Psoas muscle (tissue), 8 donors: ENCODE results near the gene CNOT4. TPM values are rescaled to one million over a fixed set of nuclear protein-coding genes. Genes with fewer than 3 reads are reported as not detected.

ENCODE experiments used
- ATAC-seq, 4 donors: fragments of 200-7000 bp; cut with Tn5 transposase; one replicate each; pipeline ENCODE4 v1.9.1; 2020; ENCODE audit warnings: moderate library complexity in 3 of 4, mild to moderate bottlenecking in 2 of 4
- DNase-seq, 2 donors: peaks; one replicate each; pipeline ENCODE4 v3.0.0-alpha.2; 2020
- H3K27ac ChIP-seq: fragments of 200-600 bp; one replicate; pipeline ENCODE4 v1.8.0; 2022
- H3K27me3 ChIP-seq, 3 donors: fragments of 200-600 bp in 1 of 3; one replicate each; pipeline versions ENCODE4 v1.6.1 to v1.8.0; 2013 to 2022; ENCODE audit warnings: low read length in 2 of 3, mild to moderate bottlenecking in 2 of 3, moderate library complexity in 1 of 3; ENCODE audit not compliant: insufficient read depth in 3 of 3
- H3K36me3 ChIP-seq, 2 donors: fragments of 200-600 bp in 1 of 2; one replicate each; pipeline versions ENCODE4 v1.6.1 to v1.8.0; 2013 to 2022; ENCODE audit warnings: low read depth in 1 of 2, mild to moderate bottlenecking in 1 of 2, moderate library complexity in 1 of 2; ENCODE audit not compliant: insufficient read depth in 1 of 2
- H3K4me1 ChIP-seq: fragments of 200-600 bp; one replicate; pipeline ENCODE4 v1.8.0; 2022
- H3K4me3 ChIP-seq: fragments of 200-600 bp; one replicate; pipeline ENCODE4 v1.8.0; 2022; ENCODE audit warnings: mild to moderate bottlenecking
- H3K9me3 ChIP-seq: fragments of 200-600 bp; one replicate; pipeline ENCODE4 v1.8.0; 2022
- CTCF ChIP-seq: fragments of 200-600 bp; IDR thresholded peaks from one replicate; pipeline ENCODE4 v1.8.0; 2022; ENCODE audit warnings: antibody characterized with exemption
- WGBS, 3 donors: extraction: QIAGEN DNeasy Blood & Tissue Kit; methylation state at CpG; one replicate each; pipeline versions ENCODE4 v1.1.6 to v1.1.7; 2013; 5-methylcytosine and 5-hydroxymethylcytosine counted together
- intact Hi-C, 2 donors: fragments of 100-400 bp; cut with DNase I; formaldehyde crosslinking; loops; one replicate each; pipeline versions ENCODE4 v1.11.0 to v1.14.2; 2022
- polyA plus RNA-seq, 3 donors: library from polyadenylated mRNA; stranded (reverse); fragments of 200-250 nt; gene quantifications; one replicate each; pipeline ENCODE4 v1.2.3, GENCODE V29; 2013
- total RNA-seq, 4 donors: library from RNA; stranded (reverse); fragmentation: NEBNext Ultra II Directional in 2 of 4; extraction: Animal tissue kit (Norgen Biotek cat#: 25700) in 2 of 4; gene quantifications; one replicate each; pipeline versions ENCODE4 v1.2.1 to v1.2.4, GENCODE V29; 2021 to 2023
- donor health status: healthy with polysubstance abuse.
- donor health status: DM: no; HTN: no; CAD: no; lungs with moderate emphysema.
- donor health status: Bipolar disorder and iron deficiency.
- donor health status: healthy.
- donor health status: DM: yes; HTN: yes; CAD: no.
- donor health status: DM: no; HTN: no; CAD: no.
- donor health status: DM: no; HTN: no; CAD: no.
- donor health status: DM: yes; HTN: yes; CAD: no.

The CNOT4 gene
- total and polyA plus RNA-seq, 7 donors = 8.3 to 43.7 (median 27.6) TPM

DNA sequence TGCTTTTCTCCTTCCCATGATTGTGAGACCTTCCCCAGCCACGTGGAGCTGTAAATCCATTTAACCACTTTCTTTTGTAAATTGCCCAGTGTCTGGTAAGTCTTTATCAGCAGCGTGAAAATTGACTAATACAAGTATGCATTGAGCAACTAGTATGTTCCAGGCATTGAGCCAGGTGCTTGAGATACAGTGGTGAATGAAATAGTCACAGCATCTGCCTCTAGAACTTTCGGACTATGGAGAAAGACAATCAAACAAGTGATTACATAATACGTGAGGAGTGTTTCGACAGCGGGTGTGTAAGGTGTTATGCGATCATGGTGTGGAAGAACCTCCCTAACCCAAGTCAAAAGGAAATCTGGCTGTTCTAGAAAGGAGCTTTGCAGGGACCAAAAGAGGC, 26.2 kb upstream of the CNOT4 start:
- Histone ChIP-seq H3K36me3 (no peaks in the 10 kb centered on the region), H3K27me3 (no peaks in the 10 kb centered on the region), H3K4me1 (no peaks in the 10 kb centered on the region), H3K4me3 (no peak overlapping the region), H3K27ac (no peak overlapping the region), H3K9me3 (no peaks in the 10 kb centered on the region)
- ATAC-seq (no peak), DNase-seq (no peak)
- 58 to 69% (median 62%) methylated on average over 7 of the region's 7 CpGs for WGBS, 3 donors
- TF ChIP-seq CTCF = no peak
- intact Hi-C loops = no loop called here

DNA sequence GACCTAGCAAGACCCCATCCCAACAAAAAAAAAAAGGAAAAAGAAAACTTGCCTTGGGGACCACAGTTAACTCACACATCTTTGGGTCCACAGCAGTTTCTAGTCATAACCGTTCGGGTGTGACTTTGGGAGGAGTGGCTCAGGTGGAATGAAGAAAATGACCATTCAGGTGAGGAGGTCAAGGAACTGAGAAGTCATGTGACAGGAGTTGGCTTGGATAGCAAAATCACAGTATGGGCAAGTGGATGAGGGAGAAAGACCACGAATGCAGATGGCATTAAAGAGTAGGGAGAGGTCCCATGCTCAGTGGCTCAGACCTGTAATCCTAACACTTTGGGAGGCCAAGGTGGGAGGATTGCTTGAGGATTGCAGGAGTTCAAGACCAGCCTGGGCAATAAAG, 17.1 kb upstream of the CNOT4 start:
- TF ChIP-seq CTCF = no peak
- Histone ChIP-seq H3K4me3 (no peak overlapping the region), H3K9me3 (peaks cover 5% of the 10 kb centered on the region), H3K27me3 (no peaks in the 10 kb centered on the region), H3K27ac (no peak overlapping the region), H3K4me1 (no peaks in the 10 kb centered on the region), H3K36me3 (no peaks in the 10 kb centered on the region)
- no peak for DNase-seq
- 82 to 87% (median 83%) methylated on average over 3 of the region's 3 CpGs for WGBS, 3 donors
- intact Hi-C loops = no loop called here
- ATAC-seq = no peak

DNA sequence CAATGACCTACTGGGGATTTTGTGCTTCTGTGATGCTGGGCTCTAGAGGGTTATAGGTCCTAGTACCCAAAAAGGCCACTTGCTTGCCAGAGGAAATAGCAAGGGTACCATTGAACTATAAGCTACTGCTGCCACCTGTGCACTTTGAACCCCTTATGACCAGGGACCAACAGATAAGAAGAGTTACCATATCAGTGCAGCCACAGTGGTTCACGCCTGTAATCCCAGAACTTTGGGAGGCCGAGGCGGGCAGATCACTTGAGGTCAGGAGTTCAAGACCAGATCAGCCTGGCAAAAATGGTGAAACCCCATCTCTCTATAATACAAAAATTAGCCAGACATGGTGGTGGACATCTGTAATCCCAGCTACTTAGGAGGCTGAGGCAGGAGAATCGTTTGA, 15.5 kb upstream of the CNOT4 start:
- no peak overlapping the region for H3K4me3 ChIP-seq
- intact Hi-C loops = no loop called here
- peaks cover 5% of the 10 kb centered on the region for H3K9me3 ChIP-seq
- DNase-seq (no peak), ATAC-seq (no peak)
- H3K27ac ChIP-seq = no peak overlapping the region
- H3K36me3 ChIP-seq = no peaks in the 10 kb centered on the region
- no peak for TF ChIP-seq CTCF
- H3K4me1 ChIP-seq = no peaks in the 10 kb centered on the region
- no peaks in the 10 kb centered on the region for H3K27me3 ChIP-seq
- WGBS, 3 donors = 89 to 93% (median 92%) methylated on average over 4 of the region's 4 CpGs

- no peak for TF ChIP-seq CTCF
- H3K4me1 ChIP-seq = no peaks in the 10 kb centered on the region
- ATAC-seq (no peak), DNase-seq (no peak)
- peaks cover 5% of the 10 kb centered on the region for H3K9me3 ChIP-seq
- no peaks in the 10 kb centered on the region for H3K36me3 ChIP-seq
- H3K27me3 ChIP-seq = no peaks in the 10 kb centered on the region
- no peak overlapping the region for H3K27ac ChIP-seq
- 82 to 86% (median 86%) methylated on average over 1 of the region's 1 CpG for WGBS, 3 donors
- intact Hi-C loops = no loop called here
- no peak overlapping the region for H3K4me3 ChIP-seq
These were observed 13.2 kb upstream of the CNOT4 start for GRCh38 chr7:135523146-135523545.

- no peak for DNase-seq
- H3K4me3 ChIP-seq = no peak overlapping the region
- peaks cover 5% of the 10 kb centered on the region for H3K9me3 ChIP-seq
- H3K36me3 ChIP-seq = no peaks in the 10 kb centered on the region
- 78 to 85% (median 79%) methylated on average over 6 of the region's 6 CpGs for WGBS, 3 donors
- H3K4me1 ChIP-seq = no peaks in the 10 kb centered on the region
- no peaks in the 10 kb centered on the region for H3K27me3 ChIP-seq
- TF ChIP-seq CTCF = no peak
- ATAC-seq = no peak
- H3K27ac ChIP-seq = no peak overlapping the region
- intact Hi-C loops = no loop called here
These were observed 12.6 kb upstream of the CNOT4 start for GRCh38 chr7:135522509-135522908.
